H9 (cell line): Measurements from ENCODE around the gene PABPC3. TPM values are rescaled to one million over a fixed set of nuclear protein-coding genes. Genes with fewer than 3 reads are reported as not detected.

ENCODE experiments used
- DNase-seq: peaks from one replicate; pipeline ENCODE4 v3.0.0-alpha.2; 2017
- H2AFZ ChIP-seq: one replicate; pipeline ENCODE4 v1.6.1; 2013; ENCODE audit warnings: mild to moderate bottlenecking, low read length, control low read depth, moderate library complexity
- H2AK5ac ChIP-seq: 2 replicates; pipeline ENCODE4 v1.6.1; 2013; ENCODE audit warnings: low read length, control low read depth, mixed read lengths; ENCODE audit not compliant: insufficient read length
- H2BK120ac ChIP-seq: one replicate; pipeline ENCODE4 v1.6.1; 2013; ENCODE audit warnings: low read depth, mild to moderate bottlenecking, low read length, control low read depth, inconsistent platforms; ENCODE audit not compliant: poor library complexity, severe bottlenecking
- H2BK12ac ChIP-seq: 2 replicates; pipeline ENCODE4 v1.6.1; 2013; ENCODE audit warnings: low read length, control low read depth, mixed read lengths, low read depth; ENCODE audit not compliant: insufficient read length
- H2BK15ac ChIP-seq: 2 replicates; pipeline ENCODE4 v1.6.1; 2013; ENCODE audit warnings: low read depth, low read length, control low read depth
- H2BK20ac ChIP-seq: one replicate; pipeline ENCODE4 v1.6.1; 2013; ENCODE audit warnings: low read depth, mild to moderate bottlenecking, low read length, control low read depth, inconsistent platforms; ENCODE audit not compliant: poor library complexity, severe bottlenecking
- H2BK5ac ChIP-seq: 2 replicates; pipeline ENCODE4 v1.6.1; 2013; ENCODE audit warnings: low read length, control low read depth, mixed read lengths; ENCODE audit not compliant: insufficient read length
- H3K14ac ChIP-seq: 2 replicates; pipeline ENCODE4 v1.6.1; 2013; ENCODE audit warnings: low read length, control low read depth; ENCODE audit not compliant: insufficient read depth
- H3K18ac ChIP-seq: 2 replicates; pipeline ENCODE4 v1.6.1; 2013; ENCODE audit warnings: low read depth, mild to moderate bottlenecking, mixed read lengths, low read length, control low read depth; ENCODE audit not compliant: insufficient read length
- H3K23ac ChIP-seq: 2 replicates; pipeline ENCODE4 v1.6.1; 2013; ENCODE audit warnings: low read length, control low read depth, mixed read lengths, low read depth; ENCODE audit not compliant: insufficient read length
- H3K23me2 ChIP-seq: 2 replicates; pipeline ENCODE4 v1.6.1; 2013; ENCODE audit warnings: low read depth, mild to moderate bottlenecking, mixed read lengths, low read length, control low read depth; ENCODE audit not compliant: insufficient read length, poor library complexity, severe bottlenecking
- H3K27ac ChIP-seq: 2 replicates; pipeline ENCODE4 v1.5.1; 2013; ENCODE audit warnings: low read length, control low read depth, mixed read lengths, low read depth; ENCODE audit not compliant: insufficient read length
- H3K27me3 ChIP-seq: 2 replicates; pipeline ENCODE4 v1.6.1; 2013; ENCODE audit warnings: low read length, control low read depth, inconsistent platforms; ENCODE audit not compliant: insufficient read depth
- H3K4ac ChIP-seq: 2 replicates; pipeline ENCODE4 v1.6.1; 2013; ENCODE audit warnings: low read depth, mild to moderate bottlenecking, control low read depth, inconsistent platforms, low read length, moderate library complexity
- H3K4me1 ChIP-seq: 2 replicates; pipeline ENCODE4 v1.6.1; 2013; ENCODE audit warnings: low read length, control low read depth, inconsistent platforms; ENCODE audit not compliant: insufficient read depth
- H3K4me2 ChIP-seq: 2 replicates; pipeline ENCODE4 v1.6.1; 2013; ENCODE audit warnings: low read length, control low read depth, mixed read lengths; ENCODE audit not compliant: insufficient read length, insufficient read depth
- H3K56ac ChIP-seq: 2 replicates; pipeline ENCODE4 v1.6.1; 2013; ENCODE audit warnings: low read depth, mild to moderate bottlenecking, mixed read lengths, low read length, control low read depth; ENCODE audit not compliant: insufficient read length
- H3K79me1 ChIP-seq: 2 replicates; pipeline ENCODE4 v1.6.1; 2013; ENCODE audit warnings: low read depth, mild to moderate bottlenecking, moderate library complexity, low read length, control low read depth, inconsistent platforms; ENCODE audit not compliant: insufficient read depth, poor library complexity, severe bottlenecking
- H3K79me2 ChIP-seq: 2 replicates; pipeline ENCODE4 v1.6.1; 2013; ENCODE audit warnings: low read length, control low read depth, inconsistent platforms; ENCODE audit not compliant: insufficient read depth
- H3K9ac ChIP-seq: 2 replicates; pipeline ENCODE4 v1.6.1; 2013; ENCODE audit warnings: low read length, control low read depth, mixed read lengths; ENCODE audit not compliant: insufficient read length; ENCODE audit errors: extremely low read depth
- H3K9me3 ChIP-seq: one replicate; pipeline ENCODE4 v1.6.1; 2013; ENCODE audit warnings: low read depth, low read length, inconsistent platforms; ENCODE audit not compliant: control insufficient read depth
- H3T11ph ChIP-seq: one replicate; pipeline ENCODE4 v1.6.1; 2013; ENCODE audit warnings: mild to moderate bottlenecking, low read length, control low read depth, inconsistent platforms
- H4K20me1 ChIP-seq: one replicate; pipeline ENCODE4 v1.6.1; 2013; ENCODE audit not compliant: control insufficient read depth, insufficient read length, insufficient read depth
- H4K5ac ChIP-seq: 2 replicates; pipeline ENCODE4 v1.6.1; 2013; ENCODE audit warnings: low read depth, mild to moderate bottlenecking, mixed read lengths, low read length, control low read depth; ENCODE audit not compliant: insufficient read length
- H4K8ac ChIP-seq: replicated peaks from 2 replicates; pipeline ENCODE4 v1.6.1; 2013; ENCODE audit warnings: low read length, control low read depth, mixed read lengths, low read depth; ENCODE audit not compliant: insufficient read length
- H4K91ac ChIP-seq: 2 replicates; pipeline ENCODE4 v1.6.1; 2013; ENCODE audit warnings: low read depth, mild to moderate bottlenecking, moderate library complexity, mixed read lengths, low read length, control low read depth; ENCODE audit not compliant: insufficient read length
- H3K27ac Mint-ChIP-seq, 3 experiments: 2 replicates in 2 of 3; 3 replicates in 1 of 3; pipeline ENCODE4 v1.8.0; 2020 to 2021; ENCODE audit warnings: mixed read lengths in 3 of 3, mild to moderate bottlenecking in 1 of 3, moderate library complexity in 1 of 3
- H3K27me3 Mint-ChIP-seq: 2 replicates; pipeline ENCODE4 v1.8.0; 2021; ENCODE audit warnings: low read depth, mild to moderate bottlenecking, moderate library complexity, mixed read lengths
- H3K36me3 Mint-ChIP-seq, 3 experiments: 2 replicates in 2 of 3; 3 replicates in 1 of 3; pipeline ENCODE4 v1.8.0; 2020 to 2021; ENCODE audit warnings: low read depth in 3 of 3, mixed read lengths in 3 of 3; ENCODE audit not compliant: insufficient read depth in 1 of 3
- H3K4me1 Mint-ChIP-seq, 2 experiments: 2 replicates each; pipeline ENCODE4 v1.8.0; 2020; ENCODE audit warnings: mixed read lengths in 2 of 2
- H3K4me3 Mint-ChIP-seq, 2 experiments: 2 replicates in 1 of 2; 3 replicates in 1 of 2; pipeline ENCODE4 v1.8.0; 2020 to 2021; ENCODE audit warnings: mild to moderate bottlenecking in 2 of 2, mixed read lengths in 2 of 2, moderate library complexity in 1 of 2
- H3K9me3 Mint-ChIP-seq, 2 experiments: 2 replicates in 1 of 2; 3 replicates in 1 of 2; pipeline ENCODE4 v1.8.0; 2020; ENCODE audit warnings: mild to moderate bottlenecking in 2 of 2, mixed read lengths in 2 of 2, moderate library complexity in 1 of 2
- WGBS: extraction: QIAGEN DNeasy Blood & Tissue Kit; methylation state at CpG from one replicate; pipeline ENCODE4 v1.1.7; 2013; ENCODE audit warnings: missing lambda C conversion rate, low lambda C conversion rate, mixed read lengths; ENCODE audit not compliant: insufficient read length; ENCODE audit errors: extremely low coverage; 5-methylcytosine and 5-hydroxymethylcytosine counted together
- total RNA-seq: library from RNA; stranded (reverse); gene quantifications from 2 replicates; pipeline ENCODE4 v1.2.1, GENCODE V29; 2021
- TF ChIP-seq, protein P1 (sequence below): fragments of 200-600 bp; sonication (generic); conservative IDR thresholded peaks from 3 replicates; pipeline ENCODE4 v1.8.0; 2021; ENCODE audit warnings: antibody characterized with exemption, mild to moderate bottlenecking

The PABPC3 gene
- total RNA-seq, 1 experiment from 2014 or later: 0.31 TPM

DNA sequence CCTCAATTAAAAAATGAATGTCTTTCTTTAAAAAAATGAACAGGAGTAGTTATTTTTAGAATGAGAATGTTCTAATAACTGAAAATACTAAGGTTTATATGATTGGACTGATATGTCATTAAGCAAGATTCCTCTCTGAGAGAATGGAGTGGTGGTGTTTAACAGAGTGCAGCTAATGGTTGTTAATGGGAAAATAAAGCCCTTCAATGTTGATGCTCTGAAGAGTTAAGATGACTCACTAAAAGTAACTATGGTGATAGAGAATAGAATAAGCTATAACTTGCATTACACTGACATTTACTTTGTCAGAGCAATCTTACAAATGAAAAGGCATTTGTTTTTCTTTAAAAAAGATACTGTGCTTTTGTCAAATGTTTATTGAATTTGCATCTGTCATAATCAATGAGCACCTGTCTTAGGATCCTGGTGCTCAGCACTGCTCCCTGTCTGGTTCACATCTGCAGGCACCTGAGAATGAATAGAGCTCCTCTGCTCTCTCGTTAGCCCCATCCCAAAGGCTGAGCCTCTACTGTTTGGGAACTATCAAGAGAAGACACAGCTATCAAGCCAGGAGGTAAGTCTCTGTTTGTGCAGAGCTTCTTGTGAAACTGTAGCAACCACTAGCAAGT lies 15.1 kb downstream of the PABPC3 start:
- peaks cover 17 to 22% of the 10 kb centered on the region in 2 experiments for H3K4me1 Mint-ChIP-seq
- no CpG with 5 or more reads among the region's 1 CpG for WGBS
- no peak overlapping the region; a peak in 1 of 7 replicates for H3K27ac Mint-ChIP-seq
- Histone ChIP-seq H3K23ac (no peak overlapping the region), H4K5ac (no peak overlapping the region), H2BK12ac (no peak overlapping the region), H3K79me1 (no peaks in the 10 kb centered on the region), H4K8ac (no peak overlapping the region), H4K20me1 (no peaks in the 10 kb centered on the region), H3K79me2 (no peaks in the 10 kb centered on the region), H3K4me1 (no peaks in the 10 kb centered on the region; the same call in 1 of the 2 replicates), H3K27ac (no peak overlapping the region), H4K91ac (no peak overlapping the region), H3K14ac (no peak overlapping the region), H3K23me2 (no peaks in the 10 kb centered on the region), H2BK120ac (no peak overlapping the region), H3K9ac (no peak overlapping the region), H3K4ac (no peak overlapping the region), H3K4me2 (no peak overlapping the region), H3K9me3 (no peaks in the 10 kb centered on the region), H2AFZ (no peak overlapping the region), H3K27me3 (no peaks in the 10 kb centered on the region), H3T11ph (no peak overlapping the region), H3K56ac (no peak overlapping the region), H2AK5ac (no peak overlapping the region), H2BK5ac (no peak overlapping the region), H3K18ac (peak overlapping the region; percentile 14), H2BK15ac (no peak overlapping the region), H2BK20ac (no peak overlapping the region)
- H3K36me3 Mint-ChIP-seq: no peaks in the 10 kb centered on the region
- TF ChIP-seq, protein P1, sequence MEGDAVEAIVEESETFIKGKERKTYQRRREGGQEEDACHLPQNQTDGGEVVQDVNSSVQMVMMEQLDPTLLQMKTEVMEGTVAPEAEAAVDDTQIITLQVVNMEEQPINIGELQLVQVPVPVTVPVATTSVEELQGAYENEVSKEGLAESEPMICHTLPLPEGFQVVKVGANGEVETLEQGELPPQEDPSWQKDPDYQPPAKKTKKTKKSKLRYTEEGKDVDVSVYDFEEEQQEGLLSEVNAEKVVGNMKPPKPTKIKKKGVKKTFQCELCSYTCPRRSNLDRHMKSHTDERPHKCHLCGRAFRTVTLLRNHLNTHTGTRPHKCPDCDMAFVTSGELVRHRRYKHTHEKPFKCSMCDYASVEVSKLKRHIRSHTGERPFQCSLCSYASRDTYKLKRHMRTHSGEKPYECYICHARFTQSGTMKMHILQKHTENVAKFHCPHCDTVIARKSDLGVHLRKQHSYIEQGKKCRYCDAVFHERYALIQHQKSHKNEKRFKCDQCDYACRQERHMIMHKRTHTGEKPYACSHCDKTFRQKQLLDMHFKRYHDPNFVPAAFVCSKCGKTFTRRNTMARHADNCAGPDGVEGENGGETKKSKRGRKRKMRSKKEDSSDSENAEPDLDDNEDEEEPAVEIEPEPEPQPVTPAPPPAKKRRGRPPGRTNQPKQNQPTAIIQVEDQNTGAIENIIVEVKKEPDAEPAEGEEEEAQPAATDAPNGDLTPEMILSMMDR: no peak
- no peaks in the 10 kb centered on the region for H3K9me3 Mint-ChIP-seq
- H3K27me3 Mint-ChIP-seq: no peaks in the 10 kb centered on the region; the same call in 1 of the 2 replicates
- H3K4me3 Mint-ChIP-seq: no peak overlapping the region
- no peak for DNase-seq
